K562 (cell line): ENCODE measurements around the gene APEX1. TPM values are rescaled to one million over a fixed set of nuclear protein-coding genes. Genes with fewer than 3 reads are reported as not detected.

Experiments used
- E4F1 ChIP-seq: fragments of 250-450 bp; sonication (Bioruptor Pico); IDR thresholded peaks from 2 replicates; pipeline ENCODE4 v1.5.0; 2021; ENCODE audit warnings: mild to moderate bottlenecking, borderline replicate concordance
- KDM5B ChIP-seq: fragments of 200-600 bp; sonication (generic); IDR thresholded peaks from 2 replicates; pipeline ENCODE4 v1.6.1; 2012; ENCODE audit warnings: low read depth, mild to moderate bottlenecking, moderate library complexity, low read length, control low read depth, inconsistent platforms; ENCODE audit not compliant: insufficient replicate concordance
- KHSRP ChIP-seq: fragments of 450-650 bp; IDR thresholded peaks from 2 replicates; pipeline ENCODE4 v1.6.1; 2017
- PBX2 ChIP-seq, 2 experiments: IDR thresholded peaks in 1 of 2; conservative IDR thresholded peaks in 1 of 2; 2 replicates each; pipeline ENCODE4 v1.6.1; 2016; ENCODE audit warnings: low read depth in 2 of 2, mild to moderate bottlenecking in 1 of 2, missing compliant biosample characterization in 1 of 2, missing genetic modification characterization in 1 of 2, moderate library complexity in 1 of 2
- RFX1 ChIP-seq: fragments of 450-650 bp; IDR thresholded peaks from 2 replicates; pipeline ENCODE4 v1.6.1; 2016; ENCODE audit warnings: mild to moderate bottlenecking, moderate library complexity
- SREBF2 ChIP-seq: sonication (generic); formaldehyde crosslinking; IDR thresholded peaks from 2 replicates; pipeline ENCODE4 v1.4.0; 2020; ENCODE audit warnings: mild to moderate bottlenecking, missing genetic modification reagents
- TAL1 ChIP-seq: fragments of 450-650 bp; IDR thresholded peaks from 2 replicates; pipeline ENCODE4 v1.6.1; 2016; ENCODE audit warnings: mild to moderate bottlenecking
- TRIM24 ChIP-seq, 2 experiments: fragments of 450-650 bp; IDR thresholded peaks; 2 replicates each; pipeline ENCODE4 v1.6.1; 2016
- ZNF830 ChIP-seq: fragments of 250-450 bp; sonication (Bioruptor Pico); IDR thresholded peaks from 2 replicates; pipeline ENCODE4 v1.5.0; 2021; ENCODE audit warnings: mild to moderate bottlenecking
- polyA plus RNA-seq, 8 experiments: library from polyadenylated mRNA; depleted of rRNA in 4 of 8; stranded (reverse) in 5 of 8; unstranded in 3 of 8; fragments of >200 nt; fragmentation: Nextera tagmentation in 2 of 8; fragmentation: Illumina TruSeq in 1 of 8; extraction: Ambion mirVana in 2 of 8; extraction: Trizol in 1 of 8; gene quantifications; 2 replicates each; pipeline versions ENCODE4 v1.2.1 to v1.2.3, GENCODE V29; 2011 to 2014; ENCODE audit warnings: inconsistent platforms in 1 of 8, missing spikeins in 1 of 8
- total RNA-seq, 7 experiments: library from RNA; depleted of rRNA in 6 of 7; stranded (reverse); fragments of >200 nt in 6 of 7; fragmentation: Illumina TruSeq in 2 of 7; extraction: Trizol in 2 of 7; gene quantifications; 2 replicates each; pipeline versions ENCODE4 v1.2.1 to v1.2.3, GENCODE V29; 2011 to 2021; ENCODE audit warnings: low replicate concordance in 1 of 7
- TF ChIP-seq, protein P1 (sequence below): fragments of 250-450 bp; sonication (Bioruptor Pico); IDR thresholded peaks from 2 replicates; pipeline ENCODE4 v1.5.0; 2021; ENCODE audit warnings: mild to moderate bottlenecking, moderate library complexity
- TF ChIP-seq, protein P2 (sequence below), 2 experiments: IDR thresholded peaks; 2 replicates each; pipeline ENCODE4 v1.6.1; 2011; ENCODE audit warnings: borderline replicate concordance in 1 of 2, control low read depth in 1 of 2, low read depth in 1 of 2, low read length in 1 of 2, mild to moderate bottlenecking in 1 of 2, mixed read lengths in 1 of 2, moderate library complexity in 1 of 2; ENCODE audit not compliant: insufficient read depth in 1 of 2, insufficient read length in 1 of 2, poor library complexity in 1 of 2, severe bottlenecking in 1 of 2; ENCODE audit errors: extremely low read depth in 1 of 2
- TF ChIP-seq, protein P3 (sequence below): fragments of 450-650 bp; IDR thresholded peaks from 2 replicates; pipeline ENCODE4 v1.7.0; 2016; ENCODE audit warnings: borderline replicate concordance

The APEX1 gene
- total and polyA plus RNA-seq, 9 of the 15 experiments (the other 6 are each of a cell fraction or from before 2014, with no cell fraction given): 50.2 to 274 (median 158) TPM

- no peak for TF ChIP-seq ZNF830 (CRISPR knock-in tag)
- no peak for TF ChIP-seq KDM5B
- TF ChIP-seq, protein P1, sequence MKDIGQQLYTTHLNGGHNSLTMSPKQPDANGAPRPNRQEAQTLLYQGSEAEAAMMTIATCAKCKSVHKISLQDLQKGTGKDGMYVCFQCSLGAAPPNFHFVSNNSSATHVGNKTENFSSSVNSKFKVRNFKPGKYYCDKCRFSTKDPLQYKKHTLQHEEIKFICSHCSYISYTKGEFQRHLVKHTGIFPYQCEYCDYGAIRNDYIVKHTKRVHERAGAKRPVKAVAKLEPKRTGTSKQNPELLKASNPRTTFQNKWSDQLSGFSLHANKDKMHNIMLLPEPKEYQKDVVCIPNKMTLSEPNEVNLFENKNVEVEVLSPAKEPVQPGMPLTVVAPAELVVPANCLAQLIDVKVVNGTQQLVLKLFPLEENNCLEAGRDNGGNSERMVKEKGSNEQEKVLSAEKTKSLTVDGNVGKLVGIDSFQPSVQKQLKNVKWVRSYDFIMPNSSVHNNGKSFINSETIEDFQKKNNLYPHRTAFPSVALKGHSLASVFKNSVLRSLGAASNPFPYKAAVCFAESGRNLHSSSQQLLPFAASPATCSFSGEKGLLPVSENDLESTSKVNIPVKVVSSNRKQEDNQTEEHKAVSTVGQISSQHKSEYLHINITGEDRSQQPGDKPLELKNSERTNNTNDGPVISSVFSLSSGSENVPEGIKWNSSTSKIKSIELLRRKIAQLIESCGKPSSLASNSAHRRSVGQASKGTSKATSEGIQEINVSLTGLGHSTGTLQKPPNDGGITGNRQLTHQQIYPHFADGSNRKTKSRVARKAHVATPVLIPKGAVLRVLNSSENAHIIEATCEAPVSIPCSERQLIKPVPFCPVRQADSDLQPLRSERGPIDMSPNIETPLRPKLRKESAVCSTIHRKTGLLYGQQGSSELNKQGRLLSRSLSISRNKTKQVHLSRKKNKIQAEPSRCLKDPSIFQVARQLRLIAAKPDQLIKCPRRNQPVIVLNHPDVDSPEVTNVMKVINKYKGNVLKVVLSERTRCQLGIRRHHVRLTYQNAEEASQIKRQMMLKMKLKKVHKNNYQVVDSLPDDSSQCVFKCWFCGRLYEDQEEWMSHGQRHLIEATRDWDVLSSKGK (CRISPR knock-in tag): no peak
- no peak for TF ChIP-seq PBX2 (CRISPR knock-in tag; IDR thresholded peaks at IDR 0.05; ENCODE audit: low read depth)
- TF ChIP-seq PBX2 (tag; conservative IDR thresholded peaks at IDR 0.05; ENCODE audit: low read depth): peak; percentile 45
- TF ChIP-seq, protein P2, sequence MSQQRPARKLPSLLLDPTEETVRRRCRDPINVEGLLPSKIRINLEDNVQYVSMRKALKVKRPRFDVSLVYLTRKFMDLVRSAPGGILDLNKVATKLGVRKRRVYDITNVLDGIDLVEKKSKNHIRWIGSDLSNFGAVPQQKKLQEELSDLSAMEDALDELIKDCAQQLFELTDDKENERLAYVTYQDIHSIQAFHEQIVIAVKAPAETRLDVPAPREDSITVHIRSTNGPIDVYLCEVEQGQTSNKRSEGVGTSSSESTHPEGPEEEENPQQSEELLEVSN (IDR thresholded peaks at IDR 0.05; ENCODE audit: borderline replicate concordance in 1 of 2, extremely low read depth in 1 of 2, insufficient read depth in 1 of 2, insufficient read length in 1 of 2, low read depth in 1 of 2, low read length in 1 of 2, poor library complexity in 1 of 2, severe bottlenecking in 1 of 2): no peak
- no peak for TF ChIP-seq TRIM24 (IDR thresholded peaks at IDR 0.05)
- TF ChIP-seq, protein P3, sequence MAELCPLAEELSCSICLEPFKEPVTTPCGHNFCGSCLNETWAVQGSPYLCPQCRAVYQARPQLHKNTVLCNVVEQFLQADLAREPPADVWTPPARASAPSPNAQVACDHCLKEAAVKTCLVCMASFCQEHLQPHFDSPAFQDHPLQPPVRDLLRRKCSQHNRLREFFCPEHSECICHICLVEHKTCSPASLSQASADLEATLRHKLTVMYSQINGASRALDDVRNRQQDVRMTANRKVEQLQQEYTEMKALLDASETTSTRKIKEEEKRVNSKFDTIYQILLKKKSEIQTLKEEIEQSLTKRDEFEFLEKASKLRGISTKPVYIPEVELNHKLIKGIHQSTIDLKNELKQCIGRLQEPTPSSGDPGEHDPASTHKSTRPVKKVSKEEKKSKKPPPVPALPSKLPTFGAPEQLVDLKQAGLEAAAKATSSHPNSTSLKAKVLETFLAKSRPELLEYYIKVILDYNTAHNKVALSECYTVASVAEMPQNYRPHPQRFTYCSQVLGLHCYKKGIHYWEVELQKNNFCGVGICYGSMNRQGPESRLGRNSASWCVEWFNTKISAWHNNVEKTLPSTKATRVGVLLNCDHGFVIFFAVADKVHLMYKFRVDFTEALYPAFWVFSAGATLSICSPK: no peak
- peak; percentile 9; the same call in 1 of the 2 replicates for TF ChIP-seq TAL1
- TF ChIP-seq RFX1: no peak
- TF ChIP-seq E4F1: no peak
- no peak for TF ChIP-seq KHSRP
- TF ChIP-seq SREBF2 (CRISPR knock-in tag): no peak
Measured at GRCh38 chr14:20417250-20418186, 37.5 kb upstream of the APEX1 start (continued).
